ACHN (cell line): ENCODE results near the gene MRPS2.
"Not testable (repeated sequence)": the region's sequence is repeated elsewhere in the genome, so short reads cannot be mapped to it uniquely, and the experiment has no call there.

Experiments used
- DNase-seq: peaks from one replicate; pipeline ENCODE4 v3.0.0-alpha.2; 2015
- in situ Hi-C: cut with HindIII; loops from 2 replicates; pipeline ENCODE4 v1.10.0; 2017; ENCODE audit warnings: low sequenced_read_pairs, low pct_ligation_motif_present, low pct_unique_long_range_greater_than_20kb

The MRPS2 gene

DNA sequence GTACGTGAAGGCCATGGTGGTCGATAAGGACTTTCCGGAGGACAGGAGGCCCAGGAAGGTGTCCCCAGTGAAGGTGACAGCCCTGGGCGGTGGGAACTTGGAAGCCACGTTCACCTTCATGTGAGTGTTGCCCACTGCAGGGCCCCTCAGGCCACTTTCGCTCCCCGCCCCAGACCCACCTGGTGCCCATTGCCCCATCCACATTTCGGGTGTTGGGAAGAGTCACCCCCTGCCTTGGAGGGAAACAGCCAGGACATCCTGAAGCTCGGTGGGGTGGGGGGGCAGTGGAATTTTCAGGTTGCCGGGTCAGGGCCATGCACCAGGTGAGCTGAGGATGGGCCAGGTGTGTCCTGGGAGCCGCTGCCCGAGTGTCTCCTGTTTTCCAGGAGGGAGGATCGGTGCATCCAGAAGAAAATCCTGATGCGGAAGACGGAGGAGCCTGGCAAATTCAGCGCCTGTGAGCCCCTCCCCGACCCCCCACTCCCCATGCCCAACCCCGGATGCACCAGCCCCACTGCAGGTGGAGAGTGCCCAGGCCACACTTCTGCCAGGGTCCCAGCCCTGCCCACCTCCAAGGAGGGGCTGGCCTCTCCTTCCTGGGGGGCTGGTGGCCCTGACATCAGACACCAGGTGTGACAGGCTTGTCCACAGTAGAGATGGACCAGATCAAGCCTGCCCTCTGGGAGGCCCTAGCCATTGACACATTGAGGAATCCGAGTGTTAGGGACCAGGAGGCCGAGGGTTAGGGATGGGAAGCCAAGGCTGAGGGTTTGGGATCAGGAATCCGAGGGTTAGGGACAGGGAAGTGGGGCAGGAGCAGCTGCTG lies 46.5 kb downstream of the MRPS2 start:
- in situ Hi-C loops, DNase-seq: not testable (repeated sequence)

GRCh38 chr9:135547756-135548736 lies 47.6 kb downstream of the MRPS2 start:
- no peak for DNase-seq
- in situ Hi-C loops = no loop called here

DNA sequence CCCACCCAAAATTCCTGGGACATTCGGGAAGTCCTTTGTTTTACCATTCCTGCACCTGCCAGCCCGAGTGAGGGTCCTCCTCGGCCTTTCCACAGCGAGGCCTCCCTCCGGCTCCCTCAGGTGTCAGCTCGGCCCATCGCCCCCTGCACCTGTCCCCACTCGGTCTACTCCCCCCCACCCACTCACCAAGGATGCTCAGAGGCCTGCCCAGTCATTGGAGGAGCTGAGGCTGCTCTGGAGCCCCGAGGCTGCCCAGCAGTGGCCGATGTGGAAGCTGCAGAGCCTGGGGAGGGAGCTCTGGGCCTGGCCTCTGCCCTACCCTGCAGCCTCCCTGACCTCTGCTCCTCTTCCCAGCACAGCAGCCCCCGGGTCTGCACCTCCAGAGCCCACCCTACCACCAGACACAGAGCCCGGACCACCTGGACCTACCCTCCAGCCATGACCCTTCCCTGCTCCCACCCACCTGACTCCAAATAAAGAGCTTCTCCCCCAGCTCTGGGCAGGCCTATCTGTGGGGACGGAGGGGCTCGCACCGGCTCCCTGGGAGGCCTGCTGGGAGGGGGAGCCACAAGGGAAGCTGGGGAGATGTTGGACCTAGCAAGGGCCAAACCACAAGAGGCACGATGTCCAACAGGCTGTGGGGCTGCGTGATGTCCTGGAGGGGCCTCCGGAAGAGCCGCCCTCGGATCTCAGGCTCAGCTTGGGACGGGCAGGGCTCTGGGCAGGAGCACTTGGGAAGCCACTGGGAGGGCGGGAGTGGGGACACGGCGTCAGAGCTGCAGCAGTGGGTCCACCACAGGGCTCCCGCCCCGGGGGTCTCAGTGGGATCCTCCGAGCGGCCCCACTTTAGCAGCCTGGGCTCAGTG lies 49.2 kb downstream of the MRPS2 start:
- in situ Hi-C loops, DNase-seq: not testable (repeated sequence)

DNA sequence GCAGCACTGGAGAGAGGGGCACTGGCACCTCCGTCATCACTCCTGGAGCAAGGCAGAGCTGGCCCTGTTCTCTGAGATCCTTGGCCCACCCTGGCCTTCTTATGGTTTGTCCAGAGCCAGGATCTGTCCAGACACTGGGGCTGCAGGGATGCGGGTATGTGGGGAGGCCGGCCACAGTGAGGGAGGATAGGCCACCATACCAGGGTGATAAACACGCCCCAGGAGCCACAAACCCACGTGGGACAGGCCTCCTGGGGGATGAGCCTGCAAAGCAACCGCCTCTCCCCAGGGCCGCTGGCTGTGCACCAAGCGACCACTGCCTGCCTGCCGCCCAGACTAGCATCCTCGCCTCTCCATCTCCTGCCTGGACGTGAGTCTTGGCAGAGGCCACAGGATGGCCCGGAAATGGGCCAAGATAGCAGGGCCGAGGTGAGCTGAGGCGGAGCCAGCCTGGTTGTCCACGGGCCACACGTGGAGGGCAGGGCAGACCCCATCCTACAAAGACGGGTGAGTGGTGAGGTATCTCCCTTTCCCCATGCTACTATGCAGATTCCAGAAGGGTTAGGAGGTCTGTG lies 49.9 kb downstream of the MRPS2 start:
- in situ Hi-C loops = no loop called here
- DNase-seq = no peak

DNA sequence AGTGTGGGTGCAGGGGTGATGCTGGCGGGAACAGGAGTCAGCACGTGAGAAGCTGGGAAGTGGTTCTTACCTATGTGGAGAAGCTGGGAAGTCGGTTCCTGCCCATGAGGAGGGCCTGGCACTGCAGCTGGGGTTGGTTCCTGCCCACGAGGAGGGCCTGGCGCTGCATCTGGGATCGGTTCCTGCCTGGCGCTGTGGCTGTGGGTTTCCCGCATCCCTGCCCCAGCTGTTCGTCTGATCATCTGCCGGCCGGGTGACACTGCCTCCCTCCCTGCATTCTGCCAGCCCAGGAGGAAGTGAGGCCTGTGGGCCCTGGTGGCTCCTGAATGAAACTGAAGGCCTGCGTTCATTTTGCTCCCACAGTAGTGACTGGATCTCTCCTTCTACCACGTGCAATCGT lies 50.5 kb downstream of the MRPS2 start:
- DNase-seq = no peak
- in situ Hi-C loops = no loop called here

GRCh38 chr9:135551456-135551855 lies 51.0 kb downstream of the MRPS2 start:
- DNase-seq = no peak
- in situ Hi-C loops = no loop called here

DNA sequence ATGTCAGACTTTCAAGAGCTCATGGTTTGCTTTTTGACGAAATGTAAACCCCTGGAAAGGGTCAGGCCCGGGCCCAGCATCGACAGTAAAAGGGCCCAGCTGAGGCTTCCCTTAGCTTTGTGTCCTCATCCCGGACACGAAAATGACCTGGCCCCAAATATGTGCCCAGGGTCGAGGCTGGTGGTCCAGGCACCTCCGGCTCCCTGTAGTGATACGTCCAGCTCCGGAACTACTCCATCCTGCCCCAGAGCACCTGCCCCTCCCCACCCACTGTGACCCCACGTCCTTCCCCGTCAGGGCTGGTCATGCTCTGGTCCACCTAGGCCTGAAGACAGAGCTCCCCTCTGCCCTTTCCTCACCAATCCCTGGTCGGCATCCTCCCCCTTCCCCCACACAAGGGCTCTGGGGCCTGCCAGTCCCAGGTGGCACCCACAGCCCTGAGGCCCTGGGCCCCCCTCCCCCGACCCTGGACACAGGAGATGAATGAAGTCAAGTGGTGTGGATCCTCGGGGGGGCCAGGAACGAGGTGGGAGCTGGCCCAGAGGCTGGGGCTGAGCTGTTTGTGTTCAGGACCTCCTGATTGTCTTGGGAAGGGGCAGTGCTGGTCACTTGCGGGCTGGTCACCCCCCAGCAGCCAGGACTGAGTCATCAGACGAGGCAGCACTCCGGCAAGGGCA lies 51.7 kb downstream of the MRPS2 start:
- in situ Hi-C loops = no loop called here
- no peak for DNase-seq

DNA sequence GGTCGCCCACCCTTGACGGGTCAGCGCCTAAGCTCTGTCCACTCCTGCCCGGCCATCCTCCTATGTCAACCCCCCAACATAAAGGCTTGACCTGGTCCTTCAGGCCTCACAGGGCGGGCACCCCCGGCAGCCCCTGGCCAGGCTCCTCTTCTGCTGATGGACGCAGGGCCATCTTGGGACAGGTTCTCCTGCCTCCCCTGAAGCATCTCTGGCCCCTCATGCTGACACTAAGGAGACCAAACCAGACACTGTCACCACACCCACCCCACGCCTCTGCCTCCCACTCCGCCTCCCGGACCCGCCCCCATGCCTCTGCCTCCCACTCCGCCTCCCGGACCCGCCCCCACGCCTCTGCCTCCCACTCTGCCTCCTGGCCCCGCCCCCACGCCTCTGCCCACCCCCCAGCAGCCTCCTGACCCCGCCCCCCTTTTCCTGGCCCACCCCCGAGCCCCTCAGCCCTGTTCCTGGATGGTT lies 52.3 kb downstream of the MRPS2 start:
- no peak for DNase-seq
- in situ Hi-C loops = no loop called here
